MCF 10A (cell line): ENCODE measurements around the gene TTC9B. TPM values are rescaled to one million over a fixed set of nuclear protein-coding genes. Genes with fewer than 3 reads are reported as not detected.
"Not testable (repeated sequence)": the region's sequence is repeated elsewhere in the genome, so short reads cannot be mapped to it uniquely, and the experiment has no call there.

Source experiments
- BruUV-seq: library from RNA; stranded (reverse); fragments of 400-500 nt; replicated peaks from 2 replicates; lab custom pipeline; 2021; lab: Mats Ljungman, UMichigan
- CTCF ChIA-PET: fragments of 300-600 bp; sonication (Branson Sonifier 250); formaldehyde crosslinking; extraction: SDS; loops from one replicate; lab custom pipeline; 2021; ENCODE audit warnings: antibody characterized with exemption, inconsistent platforms; lab: Yijun Ruan, JAX
- POLR2A ChIA-PET: fragments of 300-600, 350-650 bp; sonication (Branson Sonifier 250); formaldehyde crosslinking; extraction: SDS; loops from one replicate; lab custom pipeline; 2020; ENCODE audit warnings: antibody characterized with exemption, inconsistent platforms; lab: Yijun Ruan, JAX
- DNase-seq: peaks from one replicate; pipeline ENCODE4 v3.0.0-alpha.2; 2018; ENCODE audit not compliant: unreplicated experiment
- H3K27ac Mint-ChIP-seq: one replicate; pipeline ENCODE4 v1.8.0; 2022; ENCODE audit warnings: mild to moderate bottlenecking, low read depth, mixed read lengths; ENCODE audit not compliant: unreplicated experiment
- H3K27me3 Mint-ChIP-seq: one replicate; pipeline ENCODE4 v1.8.0; 2022; ENCODE audit warnings: mixed read lengths; ENCODE audit not compliant: insufficient read depth, unreplicated experiment
- H3K36me3 Mint-ChIP-seq: one replicate; pipeline ENCODE4 v1.8.0; 2022; ENCODE audit warnings: mild to moderate bottlenecking, moderate library complexity, mixed read lengths; ENCODE audit not compliant: insufficient read depth, unreplicated experiment
- H3K4me1 Mint-ChIP-seq: one replicate; pipeline ENCODE4 v1.8.0; 2022; ENCODE audit warnings: mixed read lengths; ENCODE audit not compliant: insufficient read depth, unreplicated experiment
- H3K4me3 Mint-ChIP-seq: one replicate; pipeline ENCODE4 v1.8.0; 2022; ENCODE audit warnings: mild to moderate bottlenecking, moderate library complexity, mixed read lengths; ENCODE audit not compliant: unreplicated experiment
- H3K9me3 Mint-ChIP-seq: one replicate; pipeline ENCODE4 v1.8.0; 2022; ENCODE audit warnings: mixed read lengths; ENCODE audit not compliant: unreplicated experiment
- intact Hi-C: fragments of 100-400 bp; cut with micrococcal nuclease; formaldehyde crosslinking; loops from 2 replicates; pipeline ENCODE4 v1.14.1; 2022
- total RNA-seq: library from RNA; stranded (reverse); gene quantifications from 2 replicates; pipeline ENCODE4 v1.2.3, GENCODE V29; 2022
- TF ChIP-seq, protein P1 (sequence below): fragments of 200-600 bp; IDR thresholded peaks from one replicate; pipeline ENCODE4 v1.8.0; 2022; ENCODE audit warnings: antibody characterized with exemption, mild to moderate bottlenecking; ENCODE audit not compliant: unreplicated experiment

TTC9B gene
- total RNA-seq, 1 experiment from 2014 or later: not detected

DNA sequence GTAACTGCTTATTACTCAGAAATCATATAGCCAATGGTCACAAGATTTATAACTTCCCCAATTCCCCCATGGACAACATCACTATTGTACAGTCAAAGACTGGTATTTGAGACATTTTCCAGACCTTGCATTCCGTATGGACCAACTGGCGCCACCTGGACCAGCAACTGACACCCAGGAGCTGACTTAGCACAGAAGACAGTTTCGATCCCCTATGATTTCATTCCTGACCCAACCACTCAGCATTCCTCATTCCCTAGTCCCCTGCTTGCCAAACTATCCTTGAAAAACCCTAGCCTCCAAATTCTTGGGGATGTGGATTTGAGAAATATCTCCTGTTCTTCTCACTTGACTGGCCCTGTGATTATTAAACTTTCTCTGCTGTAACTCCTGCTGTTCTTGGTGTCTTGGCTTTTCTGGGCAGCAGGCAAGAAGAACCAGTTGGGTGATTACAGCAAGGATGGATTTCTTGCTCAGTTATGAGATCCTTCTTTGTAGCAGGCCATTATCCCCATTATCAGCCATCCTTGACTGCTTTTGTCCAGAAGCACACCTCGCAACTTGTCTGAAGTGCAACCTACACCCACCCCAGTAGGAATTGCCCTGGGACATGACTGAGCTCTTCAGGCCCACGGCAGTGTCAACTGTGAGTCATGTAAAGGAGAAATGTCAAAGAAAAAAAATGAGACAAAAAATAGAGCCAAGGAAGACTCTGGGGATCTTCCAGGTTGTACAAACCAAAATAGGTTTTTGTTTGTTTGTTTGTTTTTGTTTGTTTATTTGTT lies 40.7 kb downstream of the TTC9B start:
- H3K27me3 Mint-ChIP-seq: no peaks in the 10 kb centered on the region
- DNase-seq: no peak
- H3K9me3 Mint-ChIP-seq: no peaks in the 10 kb centered on the region
- no TSS peak for BruUV-seq
- ChIA-PET POLR2A (interaction anchor here (0.7 to 1.6 kb wide), 3 partner anchors 13 to 30 kb away, joined by 3 to 9 read pairs (median 3); no protein-coding TSS in a partner anchor), CTCF (interaction anchor here (2.5 kb wide), 1 partner anchor 37 kb away, joined by 7 read pairs; no protein-coding TSS in a partner anchor)
- no peak overlapping the region for H3K27ac Mint-ChIP-seq
- intact Hi-C loops: no loop called here
- H3K4me1 Mint-ChIP-seq: no peaks in the 10 kb centered on the region
- TF ChIP-seq, protein P1, sequence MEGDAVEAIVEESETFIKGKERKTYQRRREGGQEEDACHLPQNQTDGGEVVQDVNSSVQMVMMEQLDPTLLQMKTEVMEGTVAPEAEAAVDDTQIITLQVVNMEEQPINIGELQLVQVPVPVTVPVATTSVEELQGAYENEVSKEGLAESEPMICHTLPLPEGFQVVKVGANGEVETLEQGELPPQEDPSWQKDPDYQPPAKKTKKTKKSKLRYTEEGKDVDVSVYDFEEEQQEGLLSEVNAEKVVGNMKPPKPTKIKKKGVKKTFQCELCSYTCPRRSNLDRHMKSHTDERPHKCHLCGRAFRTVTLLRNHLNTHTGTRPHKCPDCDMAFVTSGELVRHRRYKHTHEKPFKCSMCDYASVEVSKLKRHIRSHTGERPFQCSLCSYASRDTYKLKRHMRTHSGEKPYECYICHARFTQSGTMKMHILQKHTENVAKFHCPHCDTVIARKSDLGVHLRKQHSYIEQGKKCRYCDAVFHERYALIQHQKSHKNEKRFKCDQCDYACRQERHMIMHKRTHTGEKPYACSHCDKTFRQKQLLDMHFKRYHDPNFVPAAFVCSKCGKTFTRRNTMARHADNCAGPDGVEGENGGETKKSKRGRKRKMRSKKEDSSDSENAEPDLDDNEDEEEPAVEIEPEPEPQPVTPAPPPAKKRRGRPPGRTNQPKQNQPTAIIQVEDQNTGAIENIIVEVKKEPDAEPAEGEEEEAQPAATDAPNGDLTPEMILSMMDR: no peak
- H3K4me3 Mint-ChIP-seq: no peak overlapping the region
- no peaks in the 10 kb centered on the region for H3K36me3 Mint-ChIP-seq

DNA sequence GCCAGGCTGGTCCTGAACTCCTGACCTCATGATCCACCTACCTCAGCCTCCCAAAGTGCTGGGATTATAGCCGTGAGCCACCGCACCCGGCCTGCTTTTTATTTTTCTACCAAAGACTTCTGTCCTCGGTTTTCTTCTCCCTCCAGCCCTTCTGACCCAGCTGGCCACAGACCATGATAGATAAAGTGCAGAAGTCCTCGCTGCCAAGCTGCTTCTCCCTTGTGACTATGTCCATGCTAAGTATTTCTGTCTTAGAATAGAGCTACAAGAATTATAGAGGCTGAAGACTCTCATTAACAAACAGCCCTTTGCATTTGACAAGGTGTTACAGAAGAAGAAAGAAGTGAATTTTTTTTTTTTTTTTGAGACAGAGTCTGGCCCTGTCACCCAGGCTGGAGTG lies 42.4 kb downstream of the TTC9B start:
- Mint-ChIP-seq H3K27me3 (no peaks in the 10 kb centered on the region), H3K9me3 (no peaks in the 10 kb centered on the region), H3K27ac (no peak overlapping the region), H3K4me1 (no peaks in the 10 kb centered on the region), H3K36me3 (no peaks in the 10 kb centered on the region), H3K4me3 (no peak overlapping the region)
- TF ChIP-seq, protein P1: no peak
- BruUV-seq: no TSS peak
- ChIA-PET CTCF (interaction anchor here (1.2 to 1.5 kb wide), 2 partner anchors 22 to 36 kb away, joined by 3 to 4 read pairs; no protein-coding TSS in a partner anchor), POLR2A (interaction anchor here (0.6 kb wide), 1 partner anchor 9 kb away, joined by 3 read pairs; no protein-coding TSS in a partner anchor)
- DNase-seq: no peak
- intact Hi-C loops: no loop called here

DNA sequence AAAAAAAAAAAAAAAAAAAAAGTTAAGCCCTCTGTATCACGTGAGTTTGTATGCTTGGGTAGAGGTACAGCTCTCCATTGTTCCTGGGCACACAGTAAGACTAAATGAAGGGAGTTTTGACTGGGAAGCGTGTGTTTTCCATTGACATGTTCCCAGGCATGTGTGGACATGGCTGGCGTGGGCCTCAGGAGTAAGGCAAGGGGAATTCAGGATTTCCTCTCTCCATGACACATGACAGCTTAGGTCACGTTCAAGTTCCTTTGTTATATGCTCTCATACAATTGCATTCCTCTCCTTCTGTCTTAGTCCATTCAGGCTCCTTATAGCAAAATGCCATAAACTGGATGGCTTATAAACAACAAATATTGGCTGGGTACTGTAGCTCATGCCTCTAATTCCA lies 44.1 kb downstream of the TTC9B start:
- DNase-seq: no peak
- Mint-ChIP-seq H3K4me1 (no peaks in the 10 kb centered on the region), H3K36me3 (no peaks in the 10 kb centered on the region), H3K9me3 (no peaks in the 10 kb centered on the region), H3K27ac (no peak overlapping the region), H3K27me3 (no peaks in the 10 kb centered on the region), H3K4me3 (no peak overlapping the region)
- ChIA-PET CTCF (interaction anchor here (1.2 kb wide), 1 partner anchor 9 kb away, joined by 5 read pairs; no protein-coding TSS in a partner anchor), POLR2A (interaction anchor here (0.6 to 1.4 kb wide), 4 partner anchors 16 to 474 kb away, joined by 3 to 4 read pairs (median 4); no protein-coding TSS in a partner anchor)
- TF ChIP-seq, protein P1: no peak
- BruUV-seq: no TSS peak
- intact Hi-C loops: no loop called here

DNA sequence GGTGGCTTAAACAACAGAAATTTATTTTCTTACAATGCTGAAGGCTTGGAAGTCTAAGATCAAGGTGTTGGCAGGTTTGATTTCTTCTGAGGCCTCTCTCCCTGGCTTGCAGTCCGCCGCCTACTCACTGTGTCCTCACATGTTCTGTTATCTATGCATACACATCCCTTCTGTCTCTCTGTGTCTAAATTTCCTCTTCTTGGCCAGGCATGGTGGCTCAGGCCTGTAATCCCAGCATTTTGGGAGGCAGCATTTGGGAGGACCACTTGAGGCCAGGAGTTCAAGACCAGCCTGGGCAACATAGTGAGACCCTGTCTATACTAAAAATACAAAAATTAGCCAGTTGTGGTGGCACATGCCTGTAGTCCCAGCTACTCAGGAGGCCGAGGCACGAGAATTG lies 46.9 kb downstream of the TTC9B start:
- POLR2A ChIA-PET: interaction anchor here (1.1 kb wide), 1 partner anchor 9 kb away, joined by 3 read pairs; no protein-coding TSS in a partner anchor
- H3K27ac Mint-ChIP-seq, BruUV-seq, H3K4me1 Mint-ChIP-seq, H3K4me3 Mint-ChIP-seq, H3K36me3 Mint-ChIP-seq, H3K9me3 Mint-ChIP-seq, DNase-seq, CTCF ChIA-PET, intact Hi-C loops, H3K27me3 Mint-ChIP-seq: not testable (repeated sequence)

DNA sequence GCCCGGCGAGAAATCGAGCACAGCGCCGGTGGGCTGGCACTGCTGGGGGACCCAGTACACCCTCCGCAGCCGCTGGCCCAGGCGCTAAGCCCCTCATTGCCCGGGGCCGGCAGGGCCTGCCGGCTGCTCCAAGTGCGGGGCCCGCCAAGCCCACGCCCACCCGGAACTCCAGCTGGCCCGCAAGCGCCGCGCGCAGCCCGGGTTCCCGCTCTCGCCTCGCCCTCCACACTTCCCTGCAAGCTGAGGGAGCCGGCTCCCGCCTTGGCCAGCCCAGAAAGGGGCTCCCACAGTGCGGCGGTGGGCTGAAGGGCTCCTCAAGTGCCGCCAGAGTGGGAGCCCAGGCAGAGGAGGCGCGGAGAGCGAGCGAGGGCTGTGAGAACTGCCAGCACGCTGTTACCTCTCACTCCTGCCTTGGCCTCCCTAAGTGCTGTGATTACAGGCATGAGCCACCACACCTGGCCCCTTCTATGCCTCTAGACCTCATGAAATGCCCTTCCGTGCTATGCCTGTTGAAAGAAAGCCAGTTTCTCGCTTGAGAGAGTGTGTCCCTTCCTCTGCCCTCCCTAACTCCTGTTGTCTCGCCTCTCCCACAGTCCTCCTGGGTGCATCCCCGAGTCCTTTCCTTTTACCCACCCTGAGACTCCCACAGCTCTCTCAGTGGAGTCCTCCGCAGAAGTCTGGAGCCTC lies 47.7 kb downstream of the TTC9B start:
- H3K9me3 Mint-ChIP-seq, DNase-seq, H3K27me3 Mint-ChIP-seq, H3K27ac Mint-ChIP-seq, H3K4me1 Mint-ChIP-seq, intact Hi-C loops, BruUV-seq, H3K4me3 Mint-ChIP-seq, H3K36me3 Mint-ChIP-seq: not testable (repeated sequence)
- CTCF ChIA-PET: interaction anchor here (0.6 kb wide), 1 partner anchor 23 kb away, joined by 3 read pairs; no protein-coding TSS in a partner anchor
- POLR2A ChIA-PET: interaction anchor here (1.1 kb wide), 1 partner anchor 10 kb away, joined by 3 read pairs; no protein-coding TSS in a partner anchor

DNA sequence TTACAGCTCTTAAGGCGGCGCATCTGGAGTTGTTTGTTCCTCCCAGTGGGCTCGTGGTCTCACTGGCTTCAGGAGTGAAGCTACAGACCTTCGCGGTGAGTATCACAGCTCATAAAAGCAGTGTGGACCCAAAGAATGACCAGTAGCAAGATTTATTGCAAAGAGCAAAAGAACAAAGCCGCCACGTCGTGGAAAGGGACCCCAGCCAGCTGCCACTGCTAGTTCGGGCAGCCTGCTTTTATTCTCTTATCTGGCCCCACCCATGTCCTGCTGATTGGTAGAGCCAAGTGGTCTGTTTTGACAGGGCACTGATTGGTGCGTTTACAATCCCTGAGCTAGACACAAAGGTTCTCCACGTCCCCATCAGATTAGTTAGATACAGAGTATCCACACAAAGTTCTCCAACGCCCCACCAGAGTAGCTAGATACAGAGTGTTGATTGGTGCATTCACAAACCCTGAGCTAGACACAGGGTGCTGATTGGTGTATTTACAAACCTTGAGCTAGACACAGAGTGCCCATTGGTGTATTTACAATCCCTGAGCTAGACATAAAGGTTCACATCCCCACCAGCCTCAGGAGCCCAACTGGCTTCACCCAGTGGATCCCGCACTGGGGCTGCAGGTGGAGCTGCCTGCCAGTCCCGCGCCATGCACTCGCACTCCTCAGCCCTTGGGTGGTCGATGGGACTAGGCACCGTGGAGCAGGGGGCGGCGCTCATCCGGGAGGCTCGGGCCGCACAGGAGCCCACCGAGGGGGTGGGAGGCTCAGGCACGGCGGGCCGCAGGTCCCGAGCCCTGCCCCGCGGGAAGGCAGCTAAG lies 48.5 kb downstream of the TTC9B start:
- H3K36me3 Mint-ChIP-seq, H3K27me3 Mint-ChIP-seq, DNase-seq, BruUV-seq, intact Hi-C loops, H3K27ac Mint-ChIP-seq, H3K9me3 Mint-ChIP-seq, H3K4me1 Mint-ChIP-seq, H3K4me3 Mint-ChIP-seq: not testable (repeated sequence)
- CTCF ChIA-PET: interaction anchor here (0.5 to 0.7 kb wide), 3 partner anchors 13 to 85 kb away, joined by 3 read pairs; no protein-coding TSS in a partner anchor
- POLR2A ChIA-PET: interaction anchor here (0.6 kb wide), 1 partner anchor 1139 kb away, joined by 5 read pairs; no protein-coding TSS in a partner anchor
